Right ventricle myocardium inferior (tissue), 1 donor: ENCODE results near the gene NTM. TPM values are rescaled to one million over a fixed set of nuclear protein-coding genes. Genes with fewer than 3 reads are reported as not detected.
A peak's percentile ranks its signal among the peaks of the same experiment; 100 is the strongest.
"Not testable (repeated sequence)": the region's sequence is repeated elsewhere in the genome, so short reads cannot be mapped to it uniquely, and the experiment has no call there.

Source experiments
- ATAC-seq: fragments of 200-7000 bp; cut with Tn5 transposase; one replicate; pipeline ENCODE4 v1.9.1; 2020; ENCODE audit warnings: mild to moderate bottlenecking, moderate library complexity
- DNase-seq: peaks from one replicate; pipeline ENCODE4 v3.0.0; 2021; ENCODE audit errors: missing footprints
- intact Hi-C: fragments of 100-400 bp; cut with DNase I; formaldehyde crosslinking; loops from one replicate; pipeline ENCODE4 v1.11.0; 2022
- total RNA-seq: library from RNA; stranded (reverse); fragmentation: NEBNext Ultra II Directional; extraction: Animal tissue kit (Norgen Biotek cat#: 25700); gene quantifications from one replicate; pipeline ENCODE4 v1.2.1, GENCODE V29; 2021
- donor health status: DM: no; HTN: yes; CAD: no; lungs with severe emphysema.

NTM gene
- total RNA-seq, 1 donor from 2014 or later: 2.9 TPM

DNA sequence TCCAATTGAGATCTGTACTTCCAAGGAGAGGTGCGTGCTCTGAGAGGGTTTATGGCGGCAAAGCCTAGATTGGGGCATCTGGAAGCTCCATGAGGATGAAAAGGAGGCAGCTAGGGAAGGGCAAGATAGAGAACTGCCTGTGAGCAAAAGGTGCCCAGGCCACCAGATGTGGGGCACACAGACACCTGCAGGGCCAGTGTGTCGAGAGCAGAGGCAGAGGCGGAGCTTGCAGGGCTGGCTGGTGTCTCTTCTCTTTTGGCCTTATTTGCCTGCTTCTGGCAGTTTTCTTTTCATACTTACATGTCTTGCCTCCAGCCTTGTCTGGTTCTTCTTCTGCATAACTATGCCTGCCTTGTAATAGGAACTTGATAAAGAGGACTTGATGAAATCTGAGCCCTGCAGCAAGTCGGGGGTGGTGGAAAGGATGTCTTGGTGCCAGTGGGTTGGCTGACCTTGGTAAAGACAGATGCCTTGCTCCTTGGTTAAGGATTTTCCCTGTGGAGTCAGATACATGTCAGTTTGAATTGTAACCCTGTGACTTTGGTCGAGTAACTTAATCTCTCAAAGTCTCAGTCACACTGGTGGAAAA is 680.3 kb downstream of the NTM start:
- intact Hi-C loops: no loop called here
- ATAC-seq (no peak), DNase-seq (no peak)

DNA sequence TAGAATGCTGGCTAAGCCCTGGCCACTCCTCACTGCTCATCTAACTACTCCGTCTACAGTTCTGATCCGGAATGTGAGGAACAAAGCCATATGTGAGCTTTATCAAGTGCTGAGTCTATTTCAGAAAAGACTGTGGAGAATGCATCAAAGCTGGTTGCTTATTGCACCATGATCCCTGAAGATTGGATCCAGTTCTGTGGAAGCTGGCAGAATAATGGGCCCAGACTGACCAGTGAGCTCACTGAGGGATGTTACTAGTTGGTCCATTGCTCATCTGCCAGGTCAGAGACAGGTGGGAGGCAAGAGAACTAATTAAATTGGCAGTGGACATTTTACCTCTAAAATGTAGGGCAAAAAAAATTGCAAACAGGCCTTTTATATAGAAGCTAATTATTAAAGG is 681.3 kb downstream of the NTM start:
- intact Hi-C loops: no loop called here
- ATAC-seq (no peak), DNase-seq (no peak)

DNA sequence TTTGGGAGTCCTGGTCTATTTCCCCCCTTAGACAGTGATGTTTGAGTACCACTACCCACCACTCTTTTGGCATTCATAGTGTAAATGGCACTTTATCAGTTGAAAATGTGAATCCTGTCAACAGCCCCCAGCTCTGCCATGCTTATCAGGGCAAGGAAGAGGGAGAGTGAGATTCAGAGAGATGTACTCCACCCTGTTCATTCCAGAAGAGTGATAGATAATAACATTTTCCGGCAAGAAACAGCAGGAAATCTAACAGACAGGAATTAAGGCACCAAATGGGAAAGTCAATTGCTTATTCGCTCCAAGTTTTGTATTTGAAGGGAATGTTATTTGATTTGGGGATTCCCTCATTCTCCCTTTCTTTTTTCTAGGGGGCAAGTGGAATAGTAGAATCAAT is 681.9 kb downstream of the NTM start:
- ATAC-seq: no peak

DNA sequence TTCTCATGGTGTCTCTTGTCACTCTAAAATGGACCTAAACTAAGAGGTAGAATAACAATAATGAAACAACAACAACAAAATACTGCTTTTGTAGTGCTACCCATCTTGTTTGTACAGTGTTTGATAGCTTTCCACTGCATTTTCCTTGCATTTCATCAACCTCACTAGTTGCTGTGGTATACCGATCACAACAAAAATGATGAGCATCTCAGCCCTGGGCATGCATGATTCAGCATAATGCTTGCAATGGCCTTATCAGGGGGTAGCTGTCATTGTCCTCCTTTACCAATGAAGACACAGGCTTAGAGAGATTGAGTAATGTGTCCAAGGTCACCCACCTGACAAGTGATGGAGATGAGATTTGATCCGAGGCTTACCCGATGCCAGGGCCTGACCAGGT is 682.5 kb downstream of the NTM start:
- no peak for ATAC-seq
- intact Hi-C loops: no loop called here
- DNase-seq: no peak

More for the DNA sequence above, 681.9 kb downstream of the NTM start:
- intact Hi-C loops: no loop called here
- DNase-seq: no peak

DNA sequence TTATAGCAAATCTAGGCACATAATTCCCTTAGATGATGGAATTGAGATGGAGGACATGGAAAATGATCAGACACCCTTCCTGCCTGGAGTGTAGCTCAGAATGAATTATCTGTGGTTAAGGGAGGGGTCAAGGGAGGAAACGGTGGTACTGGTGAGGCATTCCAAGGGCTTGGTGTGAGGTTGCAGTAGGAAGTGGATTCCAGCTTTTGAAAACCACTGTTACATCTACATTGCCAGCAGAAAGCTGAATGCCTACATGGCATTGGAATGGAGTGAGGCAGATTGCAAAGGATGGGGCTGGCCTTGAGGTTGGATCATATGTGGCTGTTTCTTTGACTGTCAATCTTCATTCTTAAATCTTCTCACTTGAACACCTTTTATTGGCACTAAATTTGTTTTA is 684.4 kb downstream of the NTM start:
- ATAC-seq (no peak), DNase-seq (no peak)
- intact Hi-C loops: no loop called here

DNA sequence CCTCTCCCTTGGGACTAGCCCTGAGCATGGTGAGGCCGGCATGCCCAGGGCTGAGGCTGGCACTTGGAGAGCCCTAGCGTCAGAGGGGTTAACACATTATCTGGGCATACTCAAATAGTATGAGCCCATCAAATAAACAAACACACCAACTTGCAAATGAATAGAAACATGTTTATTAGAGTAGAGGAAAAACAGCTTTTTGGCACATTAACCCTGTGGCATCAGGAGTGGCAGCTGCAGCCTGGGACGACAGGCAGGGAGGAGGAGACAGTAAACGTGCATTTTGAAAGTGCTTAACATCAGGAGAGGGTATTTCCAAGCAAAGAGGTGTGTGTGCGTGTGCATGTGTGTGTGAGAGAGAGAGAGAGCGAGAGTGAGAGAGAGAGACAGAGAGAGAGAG is 684.9 kb downstream of the NTM start:
- ATAC-seq: no peak
- no peak for DNase-seq
- intact Hi-C loops: no loop called here

DNA sequence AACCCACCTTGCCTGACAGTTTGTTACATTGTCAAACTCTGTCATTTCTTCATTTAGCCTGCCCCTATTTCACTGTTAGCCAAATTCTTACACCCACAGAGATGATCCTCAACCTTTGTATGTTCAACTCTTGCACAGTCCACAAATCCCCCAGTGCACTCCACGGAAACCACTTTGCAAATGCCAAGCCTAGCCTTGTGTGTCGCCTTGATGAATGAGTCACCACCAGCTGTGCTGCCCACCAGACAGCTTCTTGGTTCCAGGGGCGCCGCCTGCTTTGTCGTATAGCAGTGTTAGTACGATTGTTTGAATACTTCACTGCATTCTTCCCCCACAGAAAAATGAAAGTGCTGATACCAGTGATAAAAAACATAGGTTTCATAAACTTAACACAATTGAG is 686.3 kb downstream of the NTM start:
- DNase-seq: no peak
- intact Hi-C loops: no loop called here
- no peak for ATAC-seq

DNA sequence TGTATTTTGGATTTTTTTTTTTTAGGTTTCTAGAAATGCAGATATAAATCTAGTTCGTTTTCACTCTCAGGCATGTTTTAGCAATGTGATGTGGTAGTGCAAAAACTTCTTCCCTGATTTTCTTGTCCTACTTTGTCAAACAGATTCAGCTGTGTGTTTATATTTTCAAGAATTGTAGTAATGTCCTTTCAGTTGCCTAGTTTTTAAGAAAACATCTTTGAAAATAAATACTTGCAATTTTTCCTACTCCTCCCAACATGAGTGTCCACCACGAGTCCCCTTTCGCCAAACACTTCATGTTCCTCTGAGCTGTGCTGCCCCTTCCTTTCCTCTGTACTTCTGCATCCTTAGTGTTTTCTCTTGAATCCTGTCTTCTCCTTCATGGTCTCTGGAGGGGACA is 686.9 kb downstream of the NTM start:
- intact Hi-C loops: no loop called here
- ATAC-seq: no peak
- DNase-seq: no peak

DNA sequence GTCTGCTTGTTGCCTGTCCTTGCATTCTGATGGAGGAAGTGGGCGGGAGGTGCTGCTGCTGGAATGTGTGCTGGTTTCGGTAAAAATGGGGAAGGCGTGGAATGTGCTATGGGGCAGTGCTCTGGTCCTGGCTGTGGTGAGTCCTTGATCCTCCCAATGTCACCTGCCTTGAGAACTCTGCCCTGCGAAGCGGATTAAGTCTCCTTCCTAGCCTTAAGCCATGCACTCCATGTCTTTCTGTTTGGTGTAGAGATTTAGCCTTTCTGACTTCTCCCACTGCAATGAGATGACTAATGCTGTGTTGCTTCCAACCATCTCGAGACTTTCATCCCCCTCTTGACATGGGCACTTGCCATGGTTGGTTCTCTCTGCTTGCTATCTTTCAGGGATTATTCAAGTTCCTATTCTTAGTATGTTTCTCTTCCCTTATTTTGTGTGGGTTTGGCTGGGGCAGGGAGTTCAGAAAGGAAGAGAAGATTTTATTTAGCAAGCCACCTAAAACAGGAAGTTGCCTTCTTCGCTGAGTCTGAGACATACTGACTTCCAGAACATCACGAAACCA is 687.9 kb downstream of the NTM start:
- DNase-seq (no peak), ATAC-seq (peak; percentile 66)
- intact Hi-C loops: no loop called here

DNA sequence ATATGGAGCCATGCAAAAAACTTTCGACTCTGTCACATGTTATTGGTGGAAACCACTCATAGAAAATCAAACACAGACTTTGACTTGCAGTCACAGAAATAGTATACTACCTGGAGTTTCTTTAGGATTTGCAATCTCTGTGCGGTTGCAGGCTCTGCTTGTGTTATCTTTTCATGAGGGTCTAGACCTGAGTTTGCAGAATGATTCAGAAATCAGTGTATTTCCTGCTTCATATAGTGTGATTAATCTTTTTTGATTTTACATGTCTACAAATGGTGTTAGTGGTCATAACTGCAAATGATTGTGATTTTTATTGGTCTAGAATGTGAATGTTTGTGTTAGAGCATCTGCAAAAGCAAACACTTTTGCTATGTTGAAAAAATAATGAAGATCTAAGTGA is 690.2 kb downstream of the NTM start:
- DNase-seq: no peak
- intact Hi-C loops: no loop called here
- ATAC-seq: no peak

DNA sequence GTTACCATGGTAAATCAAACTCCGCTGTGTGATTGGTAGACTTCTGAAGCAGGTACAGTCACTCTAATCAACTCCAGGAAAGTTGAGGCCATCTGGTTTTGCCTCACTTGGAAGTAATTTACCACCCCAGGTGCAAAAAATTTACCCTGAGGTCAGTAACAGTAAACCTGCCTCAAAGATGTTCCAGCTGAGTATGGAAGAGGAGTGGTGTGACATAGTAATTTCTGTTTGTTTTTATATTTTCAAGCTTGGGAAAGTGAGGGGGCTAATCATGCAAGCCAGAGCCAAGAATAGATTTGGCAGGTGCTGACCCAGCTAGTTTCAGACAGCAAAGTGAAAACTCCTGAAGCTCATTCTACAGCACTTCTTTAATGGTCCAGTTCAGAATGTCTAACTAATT is 691.6 kb downstream of the NTM start:
- no peak for ATAC-seq
- DNase-seq: no peak
- intact Hi-C loops: no loop called here

DNA sequence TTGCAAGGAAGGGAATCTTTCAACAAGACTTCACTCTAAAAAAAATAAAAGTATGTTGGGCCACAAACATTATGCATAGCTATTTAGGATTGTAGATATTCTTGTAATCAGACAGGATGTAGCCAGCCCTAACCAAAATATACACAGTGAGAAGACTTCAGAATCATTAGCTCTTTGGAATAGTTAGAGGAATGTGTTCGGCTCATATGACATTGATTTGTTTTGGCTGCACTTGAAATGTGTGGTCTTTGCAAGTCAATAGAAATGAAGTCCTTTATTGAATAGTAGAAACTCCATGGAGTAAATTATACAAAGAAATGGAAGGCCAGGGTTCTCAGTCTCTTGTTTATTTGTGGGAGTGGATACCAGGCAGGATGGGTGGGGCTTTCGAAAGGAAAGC is 692.1 kb downstream of the NTM start:
- ATAC-seq: no peak
- no peak for DNase-seq
- intact Hi-C loops: no loop called here

DNA sequence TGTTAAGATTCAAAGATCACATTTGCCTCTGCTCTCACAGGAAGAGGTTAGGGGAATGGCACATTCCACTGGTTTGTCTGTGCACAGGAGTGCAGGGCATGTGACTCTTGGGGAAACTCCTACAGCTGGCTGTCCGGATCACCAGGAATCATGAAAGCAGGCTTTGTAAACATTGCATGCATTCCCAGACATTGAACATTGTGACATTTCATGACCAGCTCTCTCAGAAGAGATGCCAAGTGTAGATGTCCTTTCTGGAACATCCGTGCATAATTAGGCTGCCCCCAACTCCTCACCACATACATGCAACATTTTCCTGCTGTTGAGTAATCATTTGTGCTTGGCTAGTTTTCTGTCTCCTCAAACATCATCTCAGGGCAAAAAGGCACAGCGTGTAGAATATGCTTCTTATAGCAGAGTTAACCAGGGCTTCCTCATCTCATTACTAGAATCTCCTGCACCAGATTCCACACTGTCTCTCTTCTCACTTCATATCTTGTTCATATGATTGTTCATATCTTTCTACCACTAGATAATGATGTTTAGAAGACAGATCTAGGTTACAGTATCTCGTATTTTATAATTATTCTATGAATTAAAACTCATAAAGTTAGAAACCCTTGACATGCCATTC is 694.7 kb downstream of the NTM start:
- intact Hi-C loops: no loop called here
- DNase-seq (no peak), ATAC-seq (peak; percentile 26)

DNA sequence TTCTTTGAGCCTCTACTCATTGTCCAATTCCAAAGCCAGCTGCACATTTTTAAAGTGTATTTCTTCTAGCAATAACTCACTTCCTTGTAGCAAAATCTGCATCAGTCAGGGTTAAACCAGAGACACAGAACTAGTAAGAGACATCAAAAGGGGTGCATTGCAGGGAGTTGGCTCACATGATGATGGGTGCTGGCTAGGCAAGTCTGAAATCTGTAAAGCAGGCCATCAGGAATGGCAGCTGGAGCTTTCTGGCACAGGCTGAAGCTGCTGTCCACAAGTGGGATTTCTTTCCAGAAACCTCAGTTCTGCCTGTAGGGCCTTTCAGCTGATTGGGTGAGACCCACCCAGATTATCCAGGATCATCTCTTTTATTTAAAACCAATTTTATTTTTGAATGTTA is 698.1 kb downstream of the NTM start:
- intact Hi-C loops: no loop called here
- ATAC-seq: no peak
- no peak for DNase-seq

DNA sequence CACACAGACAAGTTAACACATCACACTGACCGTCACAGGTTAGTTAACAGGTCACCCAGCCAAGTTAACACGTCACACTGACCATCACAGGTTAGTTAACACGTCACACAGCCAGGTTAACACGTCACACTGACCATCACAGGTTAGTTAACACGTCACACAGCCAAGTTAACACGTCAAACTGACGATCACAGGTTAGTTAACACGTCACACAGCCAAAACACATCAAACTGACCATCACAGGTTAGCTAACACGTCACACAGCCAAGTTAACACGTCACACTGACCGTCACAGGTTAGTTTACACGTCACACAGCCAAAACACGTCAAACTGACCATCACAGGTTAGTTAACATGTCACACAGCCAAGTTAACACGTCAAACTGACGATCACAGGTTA is 699.2 kb downstream of the NTM start:
- ATAC-seq, DNase-seq, intact Hi-C loops: not testable (repeated sequence)

DNA sequence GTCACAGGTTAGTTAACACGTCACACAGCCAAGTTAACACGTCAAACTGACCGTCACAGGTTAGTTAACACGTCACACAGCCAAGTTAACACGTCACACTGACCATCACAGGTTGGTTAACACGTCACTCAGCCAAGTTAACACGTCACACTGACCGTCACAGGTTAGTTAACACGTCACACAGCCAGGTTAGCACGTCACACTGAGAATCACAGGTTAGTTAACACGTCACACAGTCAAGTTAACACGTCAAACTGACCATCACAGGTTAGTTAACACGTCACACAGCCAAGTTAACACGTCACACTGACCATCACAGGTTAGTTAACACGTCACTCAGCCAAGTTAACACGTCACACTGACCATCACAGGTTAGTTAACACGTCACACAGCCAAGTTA is 700.5 kb downstream of the NTM start:
- ATAC-seq, intact Hi-C loops: not testable (repeated sequence)

DNA sequence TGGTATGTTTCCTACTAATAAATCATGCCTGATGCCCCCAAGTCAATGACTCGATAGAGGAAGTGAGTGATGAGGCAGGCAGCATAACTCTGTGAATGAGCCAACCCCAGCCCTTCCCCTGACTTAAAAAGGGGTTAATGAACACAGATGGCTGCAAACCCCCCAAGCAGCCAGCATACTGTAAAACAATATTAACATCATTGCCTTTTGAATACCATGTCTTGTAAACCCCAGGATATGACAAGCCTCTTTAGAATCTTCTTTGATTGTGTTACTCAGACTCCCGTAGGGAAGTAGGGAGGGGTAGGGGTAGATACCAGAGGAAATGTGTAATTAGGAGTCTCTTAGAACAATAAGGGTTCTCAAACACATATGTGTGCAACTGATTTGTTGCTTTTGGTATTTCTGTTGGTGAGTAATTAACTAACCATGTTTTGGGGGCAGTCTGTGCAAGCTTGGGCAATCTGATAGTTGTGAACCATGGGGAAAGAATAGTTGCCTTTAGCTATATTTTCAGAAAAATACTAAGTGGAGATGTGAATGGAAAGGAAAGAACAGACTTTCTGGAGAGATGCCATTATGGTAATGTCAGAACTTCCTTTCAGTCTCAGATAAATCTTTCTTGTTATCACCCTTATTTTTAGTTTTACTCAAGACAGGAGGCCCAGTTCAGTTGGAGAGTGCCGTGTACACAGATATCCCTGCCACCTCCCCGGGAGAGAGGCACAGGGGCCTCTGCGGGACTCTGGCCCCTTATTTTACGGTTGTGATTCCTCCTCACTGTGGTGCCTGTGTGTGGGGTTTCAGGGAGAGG is 701.8 kb downstream of the NTM start:
- peak; percentile 79 for ATAC-seq
- intact Hi-C loops: no loop called here

More for the DNA sequence above, 700.5 kb downstream of the NTM start:
- DNase-seq: not testable (repeated sequence)

DNA sequence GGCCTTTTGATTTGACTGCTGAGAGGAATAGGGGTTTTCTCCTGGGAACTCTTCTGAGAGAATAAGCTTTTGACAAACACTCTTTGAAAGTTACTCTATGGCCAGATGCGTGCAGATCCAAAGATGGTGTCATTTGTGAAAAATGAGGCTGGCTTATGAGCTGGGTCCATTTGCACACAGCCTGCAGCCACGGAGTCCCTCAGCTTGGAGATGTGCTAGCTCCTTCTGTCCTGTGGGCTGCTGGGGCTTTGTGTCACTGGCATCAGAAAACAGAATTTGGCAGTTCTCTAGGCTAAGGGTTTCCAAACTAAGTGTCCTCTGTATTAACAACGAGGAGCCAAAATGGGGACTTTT is 702.4 kb downstream of the NTM start:
- intact Hi-C loops: no loop called here
- DNase-seq (no peak), ATAC-seq (peak; percentile 86)

More for the DNA sequence above, 701.8 kb downstream of the NTM start:
- no peak for DNase-seq

DNA sequence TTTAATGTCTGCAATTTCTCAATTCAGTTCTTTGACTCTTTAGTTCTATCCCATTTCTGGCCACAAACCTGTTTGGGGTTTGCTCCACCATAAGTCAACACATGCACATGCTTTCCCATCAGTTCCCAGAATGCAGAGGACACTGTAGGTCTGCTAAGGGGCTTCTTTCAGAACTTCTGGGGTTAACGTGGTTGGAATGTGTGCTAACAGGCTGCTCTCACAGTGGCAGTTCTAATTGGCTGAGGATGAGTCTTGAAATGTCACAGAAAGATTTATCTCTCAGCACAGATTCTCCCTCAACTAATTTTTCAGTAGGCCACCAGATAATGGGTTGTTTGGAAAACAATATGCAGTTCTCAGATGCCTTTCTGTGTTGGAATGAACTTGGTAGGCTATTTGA is 703.4 kb downstream of the NTM start:
- DNase-seq (no peak), ATAC-seq (no peak)
- intact Hi-C loops: no loop called here

DNA sequence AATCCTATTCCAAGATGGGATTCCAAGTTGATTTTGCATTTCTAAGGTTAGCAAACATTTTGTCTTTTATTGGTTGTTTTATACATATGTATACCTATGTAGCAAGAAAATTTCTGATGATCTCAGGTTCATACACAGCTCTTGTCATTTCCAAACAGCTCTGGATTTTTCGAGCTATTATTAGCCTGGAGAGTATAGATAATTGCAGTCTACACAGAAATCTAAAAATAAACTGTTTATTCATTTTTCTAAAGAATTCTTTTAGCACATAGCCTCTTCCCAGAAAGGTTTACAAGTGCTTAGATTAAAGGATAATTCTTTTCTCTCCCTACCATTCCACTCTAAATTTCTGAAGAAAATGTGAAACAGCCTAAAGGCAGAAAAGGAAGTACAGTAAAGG is 705.0 kb downstream of the NTM start:
- intact Hi-C loops: no loop called here
- ATAC-seq: no peak
- no peak for DNase-seq
